K562 (cell line): ENCODE data around the gene CREB5.

ENCODE experiments used
- FOS ChIP-seq: IDR thresholded peaks from 3 replicates; pipeline ENCODE4 v1.6.1; 2011; ENCODE audit not compliant: insufficient read length; ENCODE audit errors: extremely low read depth
- HNRNPK ChIP-seq: fragments of 200-400 bp; formaldehyde crosslinking; IDR thresholded peaks from one replicate; pipeline ENCODE4 v1.6.1; 2018; ENCODE audit warnings: mild to moderate bottlenecking, low read depth, low read length; ENCODE audit not compliant: poor library complexity, severe bottlenecking
- SIN3A ChIP-seq, 2 experiments: fragments of 150-350 bp in 1 of 2; IDR thresholded peaks; 2 replicates each; pipeline ENCODE4 v1.6.1; 2011 to 2016; ENCODE audit warnings: borderline replicate concordance in 2 of 2, low read depth in 2 of 2, low read length in 2 of 2, mild to moderate bottlenecking in 2 of 2, moderate library complexity in 2 of 2; ENCODE audit not compliant: control insufficient read depth in 1 of 2
- ZNF274 ChIP-seq: IDR thresholded peaks from 2 replicates; pipeline ENCODE4 v1.6.1; 2011; ENCODE audit warnings: low read depth, mild to moderate bottlenecking, low read length, moderate library complexity, borderline replicate concordance
- ZNF354B ChIP-seq: fragments of 250-450 bp; sonication (Bioruptor Pico); IDR thresholded peaks from 2 replicates; pipeline ENCODE4 v1.4.0; 2020
- TF ChIP-seq, protein P1 (sequence below): sonication (generic); formaldehyde crosslinking; IDR thresholded peaks from 2 replicates; pipeline ENCODE4 v1.8.1; 2023; ENCODE audit warnings: mild to moderate bottlenecking, missing genetic modification reagents

DNA sequence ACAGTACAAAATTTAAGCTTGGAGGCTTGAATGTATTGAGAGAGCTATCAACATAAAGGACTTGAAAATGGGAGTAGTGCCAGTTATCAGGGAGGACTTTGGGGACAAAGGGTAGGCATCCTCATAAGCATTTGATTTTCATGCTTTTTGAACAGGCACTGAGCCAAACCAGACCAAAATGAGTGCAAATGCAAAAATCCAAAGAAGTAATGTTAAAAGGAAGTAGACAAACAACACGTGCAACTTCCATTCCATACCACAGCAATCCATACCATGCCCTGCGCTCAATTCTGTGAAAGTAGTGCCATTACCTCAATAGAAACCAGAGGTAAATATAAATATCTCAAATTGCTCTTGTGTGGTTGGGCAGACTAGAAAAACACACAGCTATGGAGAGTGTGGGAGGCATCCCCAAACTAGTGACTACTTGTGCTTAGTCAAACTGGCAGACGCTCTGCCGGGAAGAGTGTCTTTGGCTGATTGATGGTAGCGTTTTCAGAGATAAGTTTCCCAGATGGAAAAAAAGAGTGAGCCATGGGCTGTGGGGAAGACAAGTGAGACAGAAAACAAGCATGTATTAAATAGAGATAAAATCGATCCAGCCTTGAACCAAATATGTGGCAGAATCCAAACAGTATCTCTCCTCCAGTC, 161.5 kb downstream of the CREB5 start:
- TF ChIP-seq SIN3A (IDR thresholded peaks at IDR 0.05; ENCODE audit: borderline replicate concordance in 2 of 2, control insufficient read depth in 1 of 2, low read depth in 2 of 2, low read length in 2 of 2) (no peak), ZNF274 (no peak), HNRNPK (no peak), ZNF354B (CRISPR knock-in tag) (no peak), FOS (no peak)
- TF ChIP-seq, protein P1, sequence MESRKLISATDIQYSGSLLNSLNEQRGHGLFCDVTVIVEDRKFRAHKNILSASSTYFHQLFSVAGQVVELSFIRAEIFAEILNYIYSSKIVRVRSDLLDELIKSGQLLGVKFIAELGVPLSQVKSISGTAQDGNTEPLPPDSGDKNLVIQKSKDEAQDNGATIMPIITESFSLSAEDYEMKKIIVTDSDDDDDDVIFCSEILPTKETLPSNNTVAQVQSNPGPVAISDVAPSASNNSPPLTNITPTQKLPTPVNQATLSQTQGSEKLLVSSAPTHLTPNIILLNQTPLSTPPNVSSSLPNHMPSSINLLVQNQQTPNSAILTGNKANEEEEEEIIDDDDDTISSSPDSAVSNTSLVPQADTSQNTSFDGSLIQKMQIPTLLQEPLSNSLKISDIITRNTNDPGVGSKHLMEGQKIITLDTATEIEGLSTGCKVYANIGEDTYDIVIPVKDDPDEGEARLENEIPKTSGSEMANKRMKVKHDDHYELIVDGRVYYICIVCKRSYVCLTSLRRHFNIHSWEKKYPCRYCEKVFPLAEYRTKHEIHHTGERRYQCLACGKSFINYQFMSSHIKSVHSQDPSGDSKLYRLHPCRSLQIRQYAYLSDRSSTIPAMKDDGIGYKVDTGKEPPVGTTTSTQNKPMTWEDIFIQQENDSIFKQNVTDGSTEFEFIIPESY (CRISPR knock-in tag), result no peak
